Common myeloid progenitor, CD34-positive (primary cell): Measurements from ENCODE around the gene FRMD4B.

Source experiments
- CTCF ChIA-PET: fragments of 350-600 bp; sonication (Branson Sonifier 250); formaldehyde crosslinking; loops from one replicate; lab custom pipeline; 2021; ENCODE audit warnings: antibody characterized with exemption; lab: Charles Lee
- POLR2A ChIA-PET: fragments of 350-600 bp; sonication (Branson Sonifier 250); formaldehyde crosslinking; loops from one replicate; lab custom pipeline; 2021; ENCODE audit warnings: antibody characterized with exemption; lab: Charles Lee
- DNase-seq, 3 donors: peaks; one replicate each; pipeline versions ENCODE4 v3.0.0 to v3.0.0-alpha.2; 2013
- H3K27ac ChIP-seq, 2 experiments: 1 replicate in 1 of 2; 2 replicates in 1 of 2; pipeline ENCODE4 v1.7.0; 2013; ENCODE audit warnings: inconsistent platforms in 2 of 2, low read length in 2 of 2, mild to moderate bottlenecking in 2 of 2, low read depth in 1 of 2, moderate library complexity in 1 of 2; ENCODE audit not compliant: severe bottlenecking in 2 of 2, insufficient read depth in 1 of 2, poor library complexity in 1 of 2
- H3K27me3 ChIP-seq, 5 experiments: replicated peaks in 2 of 5; 1 replicate in 3 of 5; 2 replicates in 2 of 5; pipeline versions ENCODE4 v1.6.1 to v1.7.0; 2013; ENCODE audit warnings: low read length in 4 of 5, mild to moderate bottlenecking in 2 of 5, moderate library complexity in 2 of 5, inconsistent platforms in 1 of 5; ENCODE audit not compliant: insufficient read depth in 5 of 5, control insufficient read depth in 4 of 5
- H3K36me3 ChIP-seq, 4 experiments: 1 replicate in 2 of 4; 2 replicates in 2 of 4; pipeline versions ENCODE4 v1.6.1 to v1.7.0; 2013; ENCODE audit warnings: low read length in 3 of 4, control low read depth in 1 of 4, mild to moderate bottlenecking in 1 of 4; ENCODE audit not compliant: control insufficient read depth in 4 of 4, insufficient read depth in 4 of 4
- H3K4me1 ChIP-seq, 4 experiments: 1 replicate in 3 of 4; 2 replicates in 1 of 4; pipeline versions ENCODE4 v1.6.1 to v1.7.1; 2013; ENCODE audit warnings: low read length in 3 of 4, mild to moderate bottlenecking in 3 of 4, control low read depth in 1 of 4, inconsistent platforms in 1 of 4, moderate library complexity in 1 of 4; ENCODE audit not compliant: control insufficient read depth in 4 of 4, insufficient read depth in 4 of 4; ENCODE audit errors: control extremely low read depth in 1 of 4
- H3K4me3 ChIP-seq, 7 experiments: 1 replicate in 4 of 7; 2 replicates in 3 of 7; pipeline versions ENCODE4 v1.5.1 to v1.7.0; 2013; ENCODE audit warnings: mild to moderate bottlenecking in 7 of 7, low read length in 6 of 7, moderate library complexity in 6 of 7, inconsistent platforms in 2 of 7, low read depth in 2 of 7, control low read depth in 1 of 7; ENCODE audit not compliant: insufficient read depth in 4 of 7, control insufficient read depth in 1 of 7; ENCODE audit errors: extremely low read depth in 1 of 7
- H3K9me3 ChIP-seq, 5 experiments: 1 replicate in 4 of 5; 2 replicates in 1 of 5; pipeline versions ENCODE4 v1.6.1 to v1.7.1; 2013; ENCODE audit warnings: low read length in 4 of 5, mild to moderate bottlenecking in 2 of 5, inconsistent platforms in 1 of 5, low read depth in 1 of 5, moderate library complexity in 1 of 5; ENCODE audit not compliant: control insufficient read depth in 4 of 5, insufficient read depth in 2 of 5; ENCODE audit errors: control extremely low read depth in 1 of 5
- WGBS: methylation state at CpG from one replicate; pipeline ENCODE4 v1.1.5; 2013; ENCODE audit not compliant: insufficient coverage; 5-methylcytosine and 5-hydroxymethylcytosine counted together

The FRMD4B gene

GRCh38 chr3:69203631-69204314 lies 182.1 kb downstream of the FRMD4B start:
- POLR2A ChIA-PET = no interaction called here
- DNase-seq = no peak
- Histone ChIP-seq H3K4me3 (no peak overlapping the region), H3K4me1 (peaks cover 3 to 4% (median 4%) of the 10 kb centered on the region in 4 experiments), H3K9me3 (no peaks in the 10 kb centered on the region), H3K27ac (no peak overlapping the region), H3K36me3 (peaks cover 2 to 19% (median 5%) of the 10 kb centered on the region in 4 experiments), H3K27me3 (no peaks in the 10 kb centered on the region)
- WGBS = 100% methylated on average over 4 of the region's 5 CpGs
- CTCF ChIA-PET = no interaction called here

- POLR2A ChIA-PET = no interaction called here
- DNase-seq = no peak
- Histone ChIP-seq H3K27ac (no peak overlapping the region), H3K9me3 (no peaks in the 10 kb centered on the region), H3K4me1 (peaks cover 4 to 6% (median 4%) of the 10 kb centered on the region in 4 experiments), H3K36me3 (peaks cover 3 to 22% (median 7%) of the 10 kb centered on the region in 4 experiments), H3K27me3 (no peaks in the 10 kb centered on the region), H3K4me3 (no peak overlapping the region)
- CTCF ChIA-PET = no interaction called here
- 91% methylated on average over 9 of the region's 10 CpGs for WGBS
These were observed 184.2 kb downstream of the FRMD4B start for GRCh38 chr3:69201658-69202057.

- Histone ChIP-seq H3K27ac (no peak overlapping the region), H3K4me1 (peaks cover 4 to 6% (median 4%) of the 10 kb centered on the region in 4 experiments), H3K9me3 (no peaks in the 10 kb centered on the region), H3K27me3 (no peaks in the 10 kb centered on the region), H3K4me3 (no peak overlapping the region), H3K36me3 (peaks cover 3 to 26% (median 7%) of the 10 kb centered on the region in 4 experiments)
- ChIA-PET POLR2A (interaction anchor here (0.6 kb wide), 2 partner anchors 110 to 531 kb away, joined by 3 read pairs; no protein-coding TSS in a partner anchor), CTCF (interaction anchor here (1.0 to 1.3 kb wide), 3 partner anchors 14 to 241 kb away, joined by 3 to 5 read pairs (median 3); no protein-coding TSS in a partner anchor)
- 91% methylated on average over 4 of the region's 10 CpGs for WGBS
- no peak for DNase-seq
These were observed 185.4 kb downstream of the FRMD4B start for GRCh38 chr3:69200384-69201068.

- Histone ChIP-seq H3K27ac (peak overlapping the region in 1 of 2 experiments; percentile 63), H3K36me3 (peaks cover 3 to 30% (median 7%) of the 10 kb centered on the region in 4 experiments), H3K4me1 (peaks cover 4 to 6% (median 4%) of the 10 kb centered on the region in 4 experiments), H3K27me3 (no peaks in the 10 kb centered on the region), H3K4me3 (peak overlapping the region in 3 of 7 experiments; percentile 35 to 67 (median 58)), H3K9me3 (no peaks in the 10 kb centered on the region)
- POLR2A ChIA-PET = interaction anchor here (0.6 kb wide), 1 partner anchor 531 kb away, joined by 3 read pairs; no protein-coding TSS in a partner anchor
- CTCF ChIA-PET = interaction anchor here (0.6 to 1.3 kb wide), 6 partner anchors 8 to 241 kb away, joined by 3 to 5 read pairs (median 3); no protein-coding TSS in a partner anchor
- 80% methylated on average over 1 of the region's 6 CpGs for WGBS
- DNase-seq = no peak
These were observed 185.9 kb downstream of the FRMD4B start for GRCh38 chr3:69199942-69200341.

GRCh38 chr3:69197922-69198530 lies 187.9 kb downstream of the FRMD4B start:
- Histone ChIP-seq H3K4me3 (no peak overlapping the region), H3K4me1 (peaks cover 4 to 6% (median 4%) of the 10 kb centered on the region in 4 experiments), H3K27ac (no peak overlapping the region), H3K27me3 (no peaks in the 10 kb centered on the region), H3K36me3 (peaks cover 6 to 41% (median 13%) of the 10 kb centered on the region in 4 experiments), H3K9me3 (no peaks in the 10 kb centered on the region)
- POLR2A ChIA-PET = interaction anchor here (0.6 kb wide), 1 partner anchor 13 kb away, joined by 3 read pairs; no protein-coding TSS in a partner anchor
- CTCF ChIA-PET = no interaction called here
- peak in 2 of 3 donors; percentile 36 to 52 for DNase-seq
- WGBS = 86% methylated on average over 2 of the region's 8 CpGs

DNA sequence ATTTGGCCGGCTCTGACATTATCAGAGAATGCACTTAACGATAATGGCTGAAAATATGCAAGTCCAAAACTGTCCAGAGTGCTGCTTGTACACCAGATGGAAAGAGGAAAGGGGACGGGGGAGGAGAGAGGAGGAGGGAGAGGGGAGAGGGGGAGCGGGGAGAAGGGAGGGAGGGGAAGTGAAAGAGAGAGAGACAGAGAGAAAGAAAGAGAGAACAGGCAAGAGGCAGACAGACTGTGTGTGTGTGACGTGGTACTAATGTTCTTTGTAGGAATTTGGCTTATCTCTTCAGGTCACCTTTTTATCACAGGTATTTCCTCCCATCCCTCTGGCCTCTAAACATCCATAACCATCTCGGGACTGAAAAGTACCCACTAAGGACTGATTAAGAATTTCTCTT lies 188.4 kb downstream of the FRMD4B start:
- H3K36me3 ChIP-seq = peaks cover 9 to 46% (median 13%) of the 10 kb centered on the region in 4 experiments
- H3K4me1 ChIP-seq = peaks cover 4 to 6% (median 4%) of the 10 kb centered on the region in 4 experiments
- H3K27ac ChIP-seq = no peak overlapping the region
- no peaks in the 10 kb centered on the region for H3K9me3 ChIP-seq
- DNase-seq = no peak
- ChIA-PET CTCF (no interaction called here), POLR2A (no interaction called here)
- no peak overlapping the region for H3K4me3 ChIP-seq
- H3K27me3 ChIP-seq = no peaks in the 10 kb centered on the region
- 97% methylated on average over 5 of the region's 6 CpGs for WGBS
